Adipocyte (in vitro differentiated cells): Measurements from ENCODE around the gene C2orf68.
"Not testable (repeated sequence)": the region's sequence is repeated elsewhere in the genome, so short reads cannot be mapped to it uniquely, and the experiment has no call there.

ENCODE experiments used
- DNase-seq: peaks from one replicate; pipeline ENCODE4 v3.0.0-alpha.2; 2015; ENCODE audit warnings: low read depth
- H3K27me3 ChIP-seq: replicated peaks from 2 replicates; pipeline ENCODE4 v1.7.0; 2013; ENCODE audit warnings: mild to moderate bottlenecking, low read length, moderate library complexity; ENCODE audit not compliant: control insufficient read depth, insufficient read depth
- H3K36me3 ChIP-seq: 2 replicates; pipeline ENCODE4 v1.7.0; 2013; ENCODE audit warnings: low read length, mild to moderate bottlenecking, moderate library complexity; ENCODE audit not compliant: control insufficient read depth, insufficient read depth, severe bottlenecking
- H3K4me1 ChIP-seq: 2 replicates; pipeline ENCODE4 v1.7.0; 2013; ENCODE audit warnings: mild to moderate bottlenecking, low read length, moderate library complexity; ENCODE audit not compliant: control insufficient read depth, insufficient read depth
- H3K4me3 ChIP-seq: 2 replicates; pipeline ENCODE4 v1.7.0; 2013; ENCODE audit warnings: mild to moderate bottlenecking, low read length, moderate library complexity
- H3K9ac ChIP-seq: 2 replicates; pipeline ENCODE4 v1.7.0; 2013; ENCODE audit warnings: mild to moderate bottlenecking, low read length, moderate library complexity
- H3K9me3 ChIP-seq: 2 replicates; pipeline ENCODE4 v1.7.0; 2013; ENCODE audit warnings: mild to moderate bottlenecking, low read length, moderate library complexity; ENCODE audit not compliant: control insufficient read depth

C2orf68 gene

DNA sequence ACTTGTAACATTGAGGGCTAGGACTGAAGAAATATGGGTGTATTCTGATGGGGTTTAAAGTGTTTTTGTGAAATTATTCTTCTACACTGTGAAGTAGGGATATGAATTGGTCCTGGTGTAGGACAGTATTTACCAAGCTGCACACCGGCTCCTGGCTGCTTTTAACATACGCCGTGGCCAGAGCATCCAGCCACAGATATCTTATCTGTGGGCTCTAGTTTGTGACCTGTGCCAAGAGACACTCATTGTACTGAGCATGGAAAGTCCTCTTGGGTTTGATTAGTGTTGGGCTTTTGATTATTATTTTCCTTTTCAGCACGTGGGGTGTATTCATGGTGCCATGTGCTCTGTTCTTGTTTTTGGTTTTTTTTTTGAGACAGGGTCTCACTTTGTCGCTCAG lies 12.1 kb upstream of the C2orf68 start:
- Histone ChIP-seq H3K4me1 (peaks cover 5% of the 10 kb centered on the region), H3K9ac (no peak overlapping the region), H3K4me3 (no peak overlapping the region), H3K9me3 (no peaks in the 10 kb centered on the region), H3K36me3 (peaks cover 89% of the 10 kb centered on the region), H3K27me3 (no peaks in the 10 kb centered on the region)
- no peak for DNase-seq

DNA sequence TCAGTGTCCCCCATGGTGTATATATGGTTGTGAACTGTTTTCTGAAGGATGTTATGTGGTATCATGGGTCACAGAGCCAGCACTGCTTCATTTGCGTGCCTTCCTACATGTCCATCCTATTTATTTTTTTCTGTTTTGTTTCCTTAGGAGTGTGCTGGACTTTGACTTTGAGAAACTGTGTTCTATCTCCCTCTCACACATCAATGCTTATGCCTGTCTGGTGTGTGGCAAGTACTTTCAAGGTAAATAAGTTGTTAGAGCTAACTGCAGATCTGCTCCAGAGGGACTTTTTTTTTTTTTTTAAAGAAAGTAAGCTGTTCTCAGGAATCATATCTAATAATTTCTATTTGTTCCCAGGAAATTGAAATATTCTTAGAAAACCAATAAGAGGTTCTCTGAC lies 9.5 kb upstream of the C2orf68 start:
- Histone ChIP-seq H3K9ac (no peak overlapping the region), H3K9me3 (no peaks in the 10 kb centered on the region), H3K27me3 (no peaks in the 10 kb centered on the region), H3K4me1 (peaks cover 16% of the 10 kb centered on the region), H3K36me3 (peaks cover 65% of the 10 kb centered on the region), H3K4me3 (no peak overlapping the region)
- no peak for DNase-seq

DNA sequence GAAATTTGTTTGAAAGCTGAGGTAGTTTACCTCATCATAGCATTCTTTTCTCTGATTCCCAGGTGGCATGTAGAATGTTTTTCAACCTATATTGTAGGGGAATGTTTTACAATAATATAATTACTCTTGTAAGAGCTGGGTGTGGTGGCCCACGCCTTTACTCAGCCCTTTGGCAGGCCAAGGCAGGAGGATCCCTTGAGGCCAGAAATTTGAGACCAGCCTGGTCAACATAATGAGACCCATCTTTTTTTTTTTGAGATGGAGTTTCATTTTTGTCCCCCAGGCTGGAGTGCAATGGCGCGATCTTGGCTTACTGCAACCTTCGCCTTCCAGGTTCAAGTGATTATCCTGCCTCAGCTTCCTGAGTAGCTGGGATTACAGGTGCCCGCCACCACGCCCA lies 7.8 kb upstream of the C2orf68 start:
- Histone ChIP-seq H3K36me3 (peaks cover 48% of the 10 kb centered on the region), H3K9me3 (no peaks in the 10 kb centered on the region), H3K9ac (no peak overlapping the region), H3K4me1 (peaks cover 16% of the 10 kb centered on the region), H3K4me3 (no peak overlapping the region), H3K27me3 (no peaks in the 10 kb centered on the region)
- peak; percentile 33 for DNase-seq

DNA sequence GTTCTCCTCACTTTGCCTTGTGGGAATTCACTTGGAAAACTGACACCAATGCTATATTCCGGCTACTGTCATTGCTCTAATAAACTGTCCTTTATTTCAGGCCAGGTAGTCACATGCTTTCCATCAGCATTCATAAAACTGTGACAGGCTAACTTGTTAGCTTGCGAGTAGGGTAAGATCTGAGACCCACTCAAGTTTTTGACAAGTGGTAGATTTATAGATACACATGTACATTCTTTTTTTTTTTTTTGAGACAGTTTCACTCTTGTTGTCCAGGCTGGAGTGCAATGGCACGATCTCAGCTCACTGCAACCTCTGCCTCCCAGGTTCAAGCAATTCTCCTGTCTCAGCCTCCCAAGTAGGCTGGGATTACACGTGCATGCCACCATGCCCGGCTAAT lies 5.9 kb upstream of the C2orf68 start:
- not testable (repeated sequence) for DNase-seq, H3K27me3 ChIP-seq, H3K9me3 ChIP-seq
- Histone ChIP-seq H3K36me3 (peaks cover 30% of the 10 kb centered on the region), H3K9ac (peak overlapping the region; percentile 95), H3K4me3 (peak overlapping the region; percentile 95), H3K4me1 (peaks cover 16% of the 10 kb centered on the region)

DNA sequence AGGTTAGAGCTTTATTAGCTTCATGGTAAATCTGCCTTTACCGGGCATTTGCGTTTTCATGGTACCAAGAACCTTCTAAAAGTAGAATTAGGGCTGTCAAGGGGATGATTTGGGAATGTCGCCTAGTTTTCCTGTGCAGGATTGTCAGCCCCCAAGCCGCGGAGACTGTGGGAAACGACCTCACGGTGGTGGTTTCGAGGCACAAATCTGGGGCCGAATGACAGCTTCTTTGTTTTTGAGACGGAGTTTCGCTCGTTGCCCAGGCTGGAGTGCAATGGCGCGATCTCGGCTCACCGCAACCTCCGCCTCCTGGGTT lies 3.5 kb upstream of the C2orf68 start:
- Histone ChIP-seq H3K9me3 (no peaks in the 10 kb centered on the region), H3K36me3 (peaks cover 9% of the 10 kb centered on the region), H3K9ac (peak overlapping the region; percentile 95), H3K4me1 (peaks cover 22% of the 10 kb centered on the region), H3K27me3 (no peaks in the 10 kb centered on the region), H3K4me3 (no peak overlapping the region)
- no peak for DNase-seq

DNA sequence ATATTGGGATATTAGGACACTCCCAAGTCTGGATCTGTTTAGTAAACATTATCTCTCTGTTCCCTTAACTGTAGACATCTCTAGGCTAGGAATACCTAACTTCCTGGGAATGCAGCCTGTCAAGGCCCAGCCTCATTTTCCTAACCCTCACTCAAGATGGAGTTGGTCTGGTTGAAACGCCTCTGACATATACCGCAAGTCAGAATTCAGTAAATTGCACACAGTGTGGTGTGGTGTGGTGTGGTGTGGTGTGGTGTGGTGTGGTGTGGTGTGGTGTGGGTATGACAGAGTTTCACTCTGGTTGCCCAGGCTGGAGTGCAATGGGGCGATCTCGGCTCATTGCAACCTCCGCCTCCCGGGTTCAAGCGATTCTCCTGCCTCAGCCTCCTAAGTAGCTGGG lies 2.9 kb upstream of the C2orf68 start:
- not testable (repeated sequence) for H3K27me3 ChIP-seq, H3K36me3 ChIP-seq, H3K9me3 ChIP-seq, DNase-seq, H3K4me3 ChIP-seq, H3K9ac ChIP-seq
- H3K4me1 ChIP-seq: peaks cover 24% of the 10 kb centered on the region

DNA sequence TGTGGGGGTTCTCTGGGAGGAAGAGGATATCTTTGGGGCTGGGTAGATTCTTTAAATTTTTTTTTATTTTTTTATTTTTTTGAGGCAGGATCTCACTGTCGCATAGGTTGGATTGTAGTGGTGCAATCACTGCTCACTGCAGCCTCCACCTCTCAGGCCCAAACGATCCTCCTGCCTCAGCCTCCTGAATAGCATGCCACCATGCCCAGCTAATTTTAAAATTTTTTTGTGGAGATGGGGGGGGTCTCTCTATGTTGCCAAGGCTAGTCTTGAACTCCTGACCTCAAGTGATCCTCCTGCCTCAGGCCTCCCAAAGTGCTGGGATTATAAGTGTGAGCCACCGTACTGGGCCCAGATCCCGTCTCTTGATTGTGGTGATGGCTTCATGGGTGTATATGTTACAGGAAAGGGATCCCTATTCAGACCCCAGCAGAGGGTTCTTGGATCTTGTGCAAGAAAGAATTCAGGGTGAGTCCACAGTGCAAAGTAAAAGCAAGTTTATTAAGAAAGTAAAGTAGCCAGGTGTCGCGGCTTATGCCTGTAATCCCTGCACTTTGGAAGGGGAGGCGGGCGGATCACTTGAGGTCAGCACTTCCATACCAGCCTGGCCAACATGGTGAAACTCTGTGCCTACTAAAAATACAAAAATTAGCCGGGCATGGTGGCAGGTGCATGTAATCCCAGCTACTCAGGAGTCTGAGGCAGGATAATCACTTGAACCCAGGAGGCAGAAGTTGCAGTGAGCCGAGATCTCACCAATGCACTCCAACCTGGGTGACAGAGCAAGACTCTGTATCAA lies 2.0 kb upstream of the C2orf68 start:
- Histone ChIP-seq H3K36me3 (peaks cover 2% of the 10 kb centered on the region), H3K4me1 (peaks cover 19% of the 10 kb centered on the region), H3K9me3 (no peaks in the 10 kb centered on the region), H3K27me3 (no peaks in the 10 kb centered on the region), H3K9ac (no peak overlapping the region), H3K4me3 (no peak overlapping the region)
- DNase-seq: no peak

DNA sequence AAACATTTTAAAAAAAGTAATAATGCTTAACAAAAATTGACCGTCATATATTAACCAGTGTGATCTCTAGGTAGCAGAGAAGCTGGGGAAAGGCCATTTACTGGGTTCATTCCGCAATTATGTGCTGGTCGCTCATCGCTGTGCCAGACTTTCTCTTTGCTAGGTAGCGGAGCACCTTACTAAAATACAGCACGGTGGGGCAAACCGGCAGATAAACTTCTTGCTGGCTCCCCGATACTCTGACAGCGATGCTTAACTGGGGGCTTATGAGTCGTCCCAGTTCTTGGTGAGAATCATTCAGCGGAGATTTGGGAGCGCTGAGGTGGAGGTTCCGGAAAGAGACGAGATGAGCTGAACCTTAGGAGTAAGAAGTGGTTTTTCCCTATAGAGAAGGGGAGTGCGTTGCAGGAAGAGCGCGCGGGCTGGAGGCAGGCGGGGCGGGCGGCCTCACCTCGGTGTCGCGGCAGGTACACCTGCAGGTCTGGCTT lies 605 bp downstream of the C2orf68 start:
- Histone ChIP-seq H3K9me3 (no peaks in the 10 kb centered on the region), H3K9ac (peak overlapping the region; percentile 92), H3K4me3 (peak overlapping the region; percentile 93), H3K36me3 (peaks cover 15% of the 10 kb centered on the region), H3K27me3 (no peaks in the 10 kb centered on the region), H3K4me1 (peaks cover 9% of the 10 kb centered on the region)
- peak; percentile 27 for DNase-seq

DNA sequence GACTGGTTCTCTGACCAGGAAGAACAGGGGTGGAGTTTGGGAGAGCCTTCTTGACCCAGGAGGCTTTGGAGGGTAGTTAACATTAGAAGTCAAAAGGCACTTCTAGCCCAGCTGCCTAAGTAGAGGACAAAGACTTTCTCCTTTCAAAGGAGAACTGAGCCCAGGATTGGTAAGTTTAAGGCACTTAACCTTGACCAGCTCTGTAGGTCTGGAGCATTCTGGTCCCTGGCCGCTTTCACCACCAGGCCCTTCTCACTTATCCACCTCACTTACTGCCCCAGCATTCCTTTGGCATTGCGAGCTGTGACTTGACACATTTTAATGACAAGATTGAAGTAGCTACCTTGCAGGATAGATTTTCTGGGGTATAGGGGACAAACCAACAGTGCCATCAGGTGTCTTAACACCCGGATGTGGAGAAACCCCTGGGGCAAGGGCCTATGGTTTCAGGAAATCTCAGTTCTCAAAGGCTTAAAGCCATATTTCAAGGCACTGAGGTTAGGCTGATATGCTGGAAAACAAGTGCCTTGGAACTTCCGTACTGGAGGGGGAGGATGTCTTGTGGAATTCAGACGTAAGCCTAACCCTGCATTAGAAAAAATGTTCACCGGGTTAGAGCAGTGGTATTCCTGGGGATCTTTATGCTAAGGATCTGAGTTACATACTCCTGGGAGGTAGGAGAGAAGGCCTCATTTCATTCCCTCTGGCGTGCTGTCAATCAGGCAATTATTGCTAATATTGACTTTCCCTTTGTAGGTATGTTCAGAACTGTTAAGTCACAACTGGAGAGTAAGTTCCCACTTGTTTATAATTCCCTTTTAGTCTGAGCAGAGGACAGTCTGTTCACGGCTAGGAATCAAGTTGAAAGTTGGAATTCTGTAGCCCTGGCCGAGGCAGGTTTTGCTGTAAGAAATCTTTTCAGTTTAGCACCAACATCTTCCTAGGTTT lies 4.3 kb downstream of the C2orf68 start:
- Histone ChIP-seq H3K4me3 (no peak overlapping the region), H3K36me3 (peaks cover 15% of the 10 kb centered on the region), H3K27me3 (no peaks in the 10 kb centered on the region), H3K4me1 (peaks cover 34% of the 10 kb centered on the region), H3K9ac (peak overlapping the region; percentile 12), H3K9me3 (no peaks in the 10 kb centered on the region)
- no peak for DNase-seq

DNA sequence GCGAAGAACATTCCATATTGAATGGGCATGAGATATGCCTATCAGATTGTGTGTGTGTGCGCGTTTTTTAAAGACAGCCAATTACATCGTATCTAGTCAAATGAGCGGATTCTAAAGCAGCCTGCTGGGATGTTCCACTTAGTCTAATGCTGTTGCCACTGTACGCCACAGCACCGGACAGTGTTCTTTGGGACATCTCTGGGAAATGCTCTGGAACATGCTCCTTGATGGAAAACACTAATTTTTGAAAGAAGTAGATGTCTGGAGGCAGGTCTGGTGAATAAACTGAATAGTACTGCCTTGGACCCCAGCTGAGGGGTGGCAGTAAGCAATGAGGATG lies 5.8 kb downstream of the C2orf68 start:
- Histone ChIP-seq H3K36me3 (peaks cover 15% of the 10 kb centered on the region), H3K9ac (peak overlapping the region; percentile 39), H3K27me3 (no peaks in the 10 kb centered on the region)

DNA sequence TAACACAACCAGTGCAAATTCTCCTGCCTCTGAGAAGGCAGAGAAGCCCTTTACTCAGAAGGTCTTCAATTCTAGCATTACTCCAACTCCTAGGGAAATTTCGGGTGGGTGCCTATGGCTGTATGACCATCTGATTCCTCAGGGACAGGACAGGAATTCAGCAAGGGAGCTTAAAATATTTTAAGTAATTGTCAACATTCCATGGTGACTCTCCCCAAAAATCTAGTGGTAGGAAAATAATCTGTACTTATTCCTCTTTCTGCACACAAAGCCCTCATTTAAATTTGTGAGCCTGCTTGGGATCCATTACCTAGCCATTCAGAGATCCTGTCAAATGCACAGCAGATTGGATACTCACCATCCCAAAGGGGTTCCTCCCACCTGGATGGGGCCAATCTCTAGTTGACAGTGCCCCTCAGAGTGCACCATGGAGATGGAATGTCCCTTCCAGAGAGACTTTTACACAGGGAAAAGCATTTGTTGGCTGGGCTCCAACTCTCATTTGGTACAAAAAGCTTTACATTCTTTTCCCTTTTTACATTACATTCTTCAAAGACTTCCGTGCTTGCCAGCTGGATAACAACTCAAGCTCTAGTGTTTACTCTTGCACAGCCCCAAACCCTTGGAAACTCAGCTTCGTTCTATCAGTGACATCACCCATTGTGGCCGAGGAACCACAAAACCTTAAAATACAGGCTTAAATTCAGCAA lies 6.3 kb downstream of the C2orf68 start:
- peaks cover 41% of the 10 kb centered on the region for H3K4me1 ChIP-seq
- peak; percentile 87 for DNase-seq
- H3K9me3 ChIP-seq: no peaks in the 10 kb centered on the region

More for the DNA sequence above, 5.8 kb downstream of the C2orf68 start:
- Histone ChIP-seq H3K4me1 (peaks cover 40% of the 10 kb centered on the region), H3K9me3 (no peaks in the 10 kb centered on the region), H3K4me3 (peak overlapping the region; percentile 25)
- DNase-seq: no peak

More for the DNA sequence above, 6.3 kb downstream of the C2orf68 start:
- H3K9ac ChIP-seq: peak overlapping the region; percentile 39
- H3K4me3 ChIP-seq: peak overlapping the region; percentile 89
- peaks cover 19% of the 10 kb centered on the region for H3K36me3 ChIP-seq
- no peaks in the 10 kb centered on the region for H3K27me3 ChIP-seq
